GM19452 (cell line): ENCODE data around the gene TRIM14.
"Not testable (repeated sequence)": the region's sequence is repeated elsewhere in the genome, so short reads cannot be mapped to it uniquely, and the experiment has no call there.

Experiments used
- ATAC-seq: cut with Tn5 transposase; IDR thresholded peaks from one replicate; pipeline ENCODE4 v1.9.1; 2021; ENCODE audit not compliant: unreplicated experiment

TRIM14 gene

DNA sequence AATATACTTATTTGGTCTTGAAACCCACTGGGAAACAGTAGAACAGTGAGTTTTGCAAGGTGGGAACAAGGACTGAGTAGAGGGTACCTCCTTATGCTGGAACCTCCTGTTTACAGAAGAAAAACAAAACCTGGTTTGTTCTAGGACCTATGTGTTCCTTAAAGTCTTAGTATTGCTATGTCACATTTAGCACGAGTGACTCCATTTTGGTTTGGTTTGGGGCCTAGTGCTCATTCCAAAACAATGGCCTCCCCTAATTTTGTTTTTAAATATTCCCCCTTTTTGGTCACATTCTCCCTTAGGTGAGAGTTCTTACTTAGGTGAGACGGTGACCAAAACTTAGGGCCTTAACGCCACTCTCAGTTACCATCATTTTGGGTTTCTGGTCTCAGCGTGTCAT, 68.7 kb downstream of the TRIM14 start:
- ATAC-seq = no peak

DNA sequence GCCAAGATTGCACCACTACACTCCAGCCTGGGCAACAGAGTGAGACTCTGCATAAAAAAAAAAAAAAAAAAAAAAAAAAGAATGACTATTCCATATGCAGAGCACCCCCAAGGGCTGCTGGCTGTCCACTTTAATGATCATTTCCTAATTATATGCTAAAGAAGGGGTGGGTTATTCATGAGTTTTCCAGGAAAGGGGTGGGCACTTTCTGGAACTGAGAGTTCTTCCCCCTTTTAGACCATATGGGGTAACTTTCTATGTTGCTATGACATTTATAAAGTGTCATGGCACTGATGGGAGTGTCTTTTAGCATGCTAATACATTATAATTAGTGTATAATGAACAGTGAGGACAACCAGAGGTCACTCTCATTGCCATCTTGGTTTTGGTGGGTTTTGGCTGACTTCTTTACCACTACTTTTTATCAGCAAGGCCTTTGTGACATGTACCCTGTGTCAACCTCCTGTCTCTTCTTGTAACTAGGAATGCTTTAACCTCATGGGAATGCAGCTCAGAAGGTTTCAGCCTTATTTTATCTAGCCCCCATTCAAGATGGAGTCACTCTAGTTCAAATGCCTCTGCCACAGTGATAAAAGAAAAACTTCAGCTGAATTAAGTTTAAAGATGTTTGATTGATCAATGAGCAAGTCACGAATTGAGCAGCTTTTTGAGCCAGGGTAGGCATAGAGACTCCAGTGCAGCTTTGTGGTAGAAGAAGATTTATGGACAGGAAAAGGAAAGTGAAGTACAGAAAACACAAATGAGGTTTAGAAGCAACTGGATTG, 69.5 kb downstream of the TRIM14 start:
- ATAC-seq = no peak

GRCh38 chr9:98047002-98047401, 72.0 kb downstream of the TRIM14 start:
- no peak for ATAC-seq

DNA sequence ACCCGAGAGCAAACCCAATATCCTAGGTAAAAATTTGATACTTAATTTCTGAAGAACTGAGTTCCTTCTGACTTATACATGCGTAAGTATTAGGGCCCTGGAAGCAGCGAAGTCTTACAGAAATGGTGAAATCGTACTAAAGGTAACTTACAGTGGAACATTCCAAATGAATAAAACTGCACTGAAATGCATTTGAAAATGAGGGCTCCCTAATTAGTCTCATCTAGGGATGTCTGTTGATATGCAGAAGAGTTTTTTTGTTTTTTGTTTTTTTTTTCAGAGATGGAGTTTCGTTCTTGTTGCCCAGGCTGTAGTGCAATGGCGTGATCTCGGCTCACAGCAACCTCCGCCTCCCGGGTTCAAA, 72.9 kb downstream of the TRIM14 start:
- no peak for ATAC-seq

DNA sequence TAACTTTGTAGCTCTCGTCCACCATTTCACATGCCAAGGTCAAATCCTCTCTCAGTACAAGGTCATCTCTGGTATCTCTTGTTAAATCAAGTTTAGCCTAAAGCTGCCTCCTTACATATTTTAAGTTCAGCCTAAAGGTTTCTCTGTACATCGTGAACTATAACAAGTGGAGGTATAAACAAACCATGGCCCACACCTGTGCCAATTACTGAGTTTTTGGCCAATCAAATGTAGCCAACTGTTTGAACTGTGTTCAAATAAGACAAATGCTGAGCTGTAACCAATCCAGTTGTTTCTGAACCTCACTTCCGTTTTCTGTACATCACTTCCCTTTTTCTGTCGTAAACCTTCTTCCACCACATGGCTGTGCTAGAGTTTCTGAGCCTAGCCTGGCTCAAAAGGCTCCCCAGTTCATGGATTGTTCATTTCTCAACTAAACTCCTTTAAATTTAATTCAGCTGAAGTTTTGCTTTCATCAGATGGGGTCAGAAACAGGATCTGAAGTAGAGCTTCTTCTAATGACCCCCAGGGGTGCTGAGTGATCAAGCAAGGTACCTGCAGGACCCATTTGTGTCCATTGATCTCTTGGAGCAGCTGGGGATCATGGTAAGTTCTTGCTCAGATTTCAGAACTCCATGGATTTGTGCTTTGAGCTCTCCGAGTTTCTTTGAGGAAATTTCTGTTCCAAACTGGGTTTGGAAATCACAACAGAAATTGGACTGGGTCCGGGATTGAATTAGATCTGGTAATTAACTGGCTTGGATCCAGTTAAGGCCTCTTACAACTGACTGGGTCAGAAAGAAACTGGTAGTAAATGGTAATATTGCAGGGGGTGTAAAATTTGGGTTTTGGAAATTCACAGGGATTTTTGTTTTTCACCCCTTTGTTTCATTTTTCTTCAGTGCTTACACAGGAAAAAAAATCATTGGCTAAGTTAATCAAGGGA, 73.5 kb downstream of the TRIM14 start:
- peak; percentile 92 for ATAC-seq

DNA sequence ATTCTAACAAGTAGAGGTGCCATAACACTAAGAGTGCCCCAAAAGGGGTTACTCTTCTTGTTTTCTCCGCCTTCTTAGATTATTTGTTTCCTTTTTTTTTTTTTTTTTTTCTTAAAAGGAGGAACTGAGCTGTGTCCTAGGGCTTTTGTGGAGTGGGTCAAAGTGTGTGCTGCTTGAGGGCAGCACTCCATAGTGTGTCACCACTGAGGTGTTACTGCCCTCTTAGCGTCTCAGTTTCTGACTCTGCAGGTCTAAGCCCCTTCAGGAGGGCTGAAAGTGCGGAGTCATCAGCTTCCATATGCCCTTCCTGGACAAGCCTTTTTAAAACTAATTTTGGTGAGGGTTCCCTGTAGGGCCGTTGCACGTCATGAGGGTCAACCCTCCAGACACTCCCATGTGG, 75.1 kb downstream of the TRIM14 start:
- ATAC-seq = no peak

DNA sequence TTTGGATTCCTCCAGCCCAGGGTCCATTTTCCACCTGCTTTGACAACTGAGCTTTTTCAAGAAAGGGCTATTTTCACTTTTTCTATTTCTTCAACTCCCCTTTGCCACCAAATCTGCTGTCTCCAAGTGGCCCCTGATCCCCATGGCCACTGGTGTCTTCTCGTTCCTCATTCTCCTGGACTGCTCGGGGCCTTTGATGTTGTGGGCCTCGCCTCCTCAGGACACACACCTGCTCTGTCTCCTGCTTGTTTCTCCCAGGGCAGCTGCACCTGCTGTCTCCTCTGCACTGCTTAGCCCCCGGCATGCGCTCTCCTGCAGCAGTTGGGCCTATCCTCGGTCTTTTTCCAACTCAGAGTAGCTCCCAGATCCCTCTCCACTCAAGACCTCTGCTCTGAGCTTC, 78.8 kb downstream of the TRIM14 start:
- ATAC-seq = no peak

GRCh38 chr9:98039607-98040017, 79.4 kb downstream of the TRIM14 start:
- ATAC-seq = no peak

GRCh38 chr9:98038958-98039357, 80.1 kb downstream of the TRIM14 start:
- peak; percentile 49 for ATAC-seq

DNA sequence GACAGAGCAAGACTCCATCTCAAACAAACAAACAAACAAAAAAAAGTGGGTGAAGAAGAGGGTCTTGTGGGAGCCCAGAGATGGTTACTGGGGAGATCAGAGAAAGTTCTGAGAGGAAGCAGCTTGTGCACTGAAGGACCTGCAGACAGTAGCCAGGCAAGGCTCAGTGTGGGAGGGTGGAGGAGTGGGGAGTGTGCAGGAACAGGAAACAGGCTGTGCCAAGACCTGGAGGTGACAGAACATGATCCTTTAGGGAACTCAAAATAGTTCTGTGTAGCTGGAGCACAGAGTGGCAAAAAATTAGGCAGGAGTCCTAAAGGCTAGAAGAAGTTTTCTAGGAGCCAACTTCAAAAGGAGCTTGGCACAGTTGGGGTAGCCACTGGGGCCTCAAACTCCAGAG, 81.7 kb downstream of the TRIM14 start:
- no peak for ATAC-seq

DNA sequence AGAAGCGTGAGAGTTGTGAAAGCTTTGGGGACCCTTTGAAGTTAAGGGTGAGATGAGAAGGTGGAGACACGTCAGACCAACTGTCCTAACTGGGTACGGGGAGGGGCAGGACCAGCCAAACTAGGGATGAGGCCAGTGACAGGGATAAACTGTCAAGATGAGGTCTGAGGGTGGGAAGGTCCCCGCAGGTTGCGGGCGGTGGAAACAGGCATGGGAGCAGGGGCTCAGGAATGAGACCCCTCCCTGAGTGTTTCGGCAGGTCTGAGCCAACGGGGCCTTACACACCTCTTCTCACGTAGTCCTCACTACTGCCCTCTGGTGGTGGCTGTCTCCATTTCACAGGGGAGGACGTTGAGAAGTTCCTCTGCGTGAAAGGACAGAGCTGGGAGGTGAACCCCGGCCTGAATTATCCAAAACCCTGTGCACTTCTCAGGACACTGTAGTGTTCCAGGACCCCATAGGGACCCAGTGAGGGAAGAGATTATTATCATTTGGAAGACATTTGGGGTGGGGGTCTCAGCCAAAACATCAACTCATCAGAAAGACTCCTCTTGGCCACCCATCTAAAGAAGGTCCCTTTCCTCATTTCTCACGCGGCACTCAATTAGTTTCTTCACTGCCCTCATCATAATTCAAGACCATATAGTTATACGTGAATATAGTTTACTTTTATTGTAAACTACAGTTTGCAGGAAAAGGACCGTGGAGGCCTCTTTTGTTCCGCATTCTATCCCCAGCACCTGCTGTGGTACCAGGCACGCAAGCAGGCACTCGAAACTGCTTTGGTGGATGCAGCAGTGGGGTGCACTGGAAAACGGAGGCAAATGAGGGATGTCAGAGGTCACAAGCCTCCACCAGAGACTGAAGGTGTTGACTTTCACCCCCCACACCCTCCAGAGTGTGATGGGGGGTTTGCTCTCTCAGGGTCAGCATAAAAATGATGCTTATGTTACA, 84.2 kb downstream of the TRIM14 start:
- peak; percentile 52 for ATAC-seq

- no peak for ATAC-seq
Measured at GRCh38 chr9:98031935-98032334, 87.1 kb downstream of the TRIM14 start.

DNA sequence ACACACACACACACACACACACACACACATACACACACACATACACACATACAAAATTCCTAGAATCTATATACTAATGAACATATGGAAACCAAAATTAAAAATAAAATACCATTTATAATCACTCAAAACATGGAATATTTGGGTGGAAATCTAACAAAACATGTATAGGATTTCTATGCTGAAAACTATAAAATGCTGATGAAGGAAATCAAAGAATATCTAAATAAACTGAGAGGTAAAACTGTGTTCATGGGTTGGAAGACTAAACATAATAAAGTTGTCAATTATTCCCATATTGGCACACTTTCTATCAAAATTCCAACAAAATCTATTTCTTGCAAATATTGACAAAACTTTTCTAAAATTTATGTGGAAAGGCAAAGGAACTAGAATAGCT, 87.9 kb downstream of the TRIM14 start:
- ATAC-seq = no peak

- ATAC-seq = no peak
Measured at GRCh38 chr9:98024702-98025101, 94.3 kb downstream of the TRIM14 start.

DNA sequence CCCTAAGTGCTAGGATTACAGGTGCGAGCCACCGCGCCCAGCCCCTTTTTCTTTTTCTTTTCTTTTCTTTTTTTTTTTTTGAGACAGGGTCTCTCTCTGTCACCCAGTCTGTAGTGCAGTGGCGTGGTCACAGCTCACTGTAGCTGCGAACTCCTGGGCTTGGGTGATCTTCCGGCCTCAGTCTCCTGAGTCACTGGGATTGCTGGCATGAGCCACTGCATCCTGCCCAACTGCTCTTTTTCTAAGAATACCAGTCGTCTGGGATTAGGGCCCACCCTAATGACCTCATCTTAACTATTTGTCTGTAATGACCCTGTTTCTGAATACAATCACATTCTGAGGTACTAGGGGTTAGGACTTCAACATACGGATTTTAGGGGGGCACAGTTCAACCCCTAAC, 96.6 kb downstream of the TRIM14 start:
- ATAC-seq = no peak

GRCh38 chr9:98021306-98022040, 97.5 kb downstream of the TRIM14 start:
- ATAC-seq = no peak

DNA sequence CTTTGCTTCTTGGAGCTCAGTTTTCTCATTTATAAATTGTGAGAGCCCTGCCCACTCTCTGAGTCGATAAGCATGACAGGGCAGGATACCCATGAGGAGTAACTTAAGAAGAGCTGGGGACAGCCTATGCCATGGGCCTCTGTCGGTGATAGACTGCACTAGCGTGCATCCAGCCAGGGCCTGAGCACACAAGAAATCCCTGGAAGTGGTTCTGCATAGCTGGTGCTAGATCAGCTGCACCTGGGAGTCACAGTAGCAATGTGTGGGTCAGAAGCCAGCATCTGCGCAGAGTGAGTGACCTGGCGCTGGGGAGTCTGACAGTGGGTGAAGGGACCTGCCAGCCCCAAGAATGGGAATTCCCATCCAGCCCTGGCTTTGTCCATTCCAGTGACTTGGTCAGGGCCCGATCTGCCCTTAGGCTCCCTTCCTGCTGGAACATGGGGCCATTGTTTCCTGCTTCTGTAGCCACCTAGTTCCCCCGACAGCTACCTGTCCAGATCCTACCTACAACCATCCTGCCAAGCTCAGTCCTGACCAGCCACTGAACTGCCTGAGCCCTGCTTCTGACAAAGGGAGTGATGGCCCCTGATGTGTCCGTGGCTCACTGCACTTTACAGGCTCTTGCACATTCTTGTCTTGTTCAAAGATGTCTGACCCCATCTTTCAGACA, 98.4 kb downstream of the TRIM14 start:
- no peak for ATAC-seq

GRCh38 chr9:98019869-98020268, 99.2 kb downstream of the TRIM14 start:
- ATAC-seq = not testable (repeated sequence)
